Smooth muscle cell (in vitro differentiated cells): ENCODE results near the gene PARP3. TPM values are rescaled to one million over a fixed set of nuclear protein-coding genes. Genes with fewer than 3 reads are reported as not detected.
"Not testable (repeated sequence)": the region's sequence is repeated elsewhere in the genome, so short reads cannot be mapped to it uniquely, and the experiment has no call there.

Experiments used
- DNase-seq: peaks from one replicate; lab custom pipeline; 2025; ENCODE audit not compliant: unreplicated experiment; lab: John Stamatoyannopoulos, UW
- H2AFZ ChIP-seq: fragments of 200-600 bp; sonication (generic); 2 replicates; pipeline ENCODE4 v1.6.0; 2016; ENCODE audit warnings: antibody characterized with exemption, low read depth, mild to moderate bottlenecking
- H3F3A ChIP-seq: fragments of 200-600 bp; sonication (generic); 2 replicates; pipeline ENCODE4 v1.6.0; 2017; ENCODE audit warnings: antibody characterized with exemption, low read depth
- H3K27ac ChIP-seq: fragments of 200-600 bp; sonication (generic); 2 replicates; pipeline ENCODE4 v1.5.1; 2016; ENCODE audit warnings: low read depth, mild to moderate bottlenecking
- H3K27me3 ChIP-seq: fragments of 200-600 bp; sonication (generic); 2 replicates; pipeline ENCODE4 v1.6.1; 2016; ENCODE audit warnings: low read depth, mild to moderate bottlenecking
- H3K36me3 ChIP-seq: fragments of 200-600 bp; sonication (generic); 2 replicates; pipeline ENCODE4 v1.5.1; 2016; ENCODE audit warnings: low read depth
- H3K4me1 ChIP-seq: fragments of 200-600 bp; sonication (generic); 2 replicates; pipeline ENCODE4 v1.5.1; 2016; ENCODE audit warnings: low read depth
- H3K4me2 ChIP-seq: fragments of 200-600 bp; sonication (generic); 2 replicates; pipeline ENCODE4 v1.6.0; 2016; ENCODE audit warnings: mild to moderate bottlenecking
- H3K4me3 ChIP-seq: fragments of 200-600 bp; sonication (generic); 2 replicates; pipeline ENCODE4 v1.5.1; 2016; ENCODE audit warnings: mild to moderate bottlenecking
- H3K79me2 ChIP-seq: fragments of 200-600 bp; sonication (generic); 2 replicates; pipeline ENCODE4 v1.6.0; 2016; ENCODE audit warnings: low read depth, mild to moderate bottlenecking
- H3K9ac ChIP-seq: fragments of 200-600 bp; sonication (generic); 2 replicates; pipeline ENCODE4 v1.6.0; 2016; ENCODE audit warnings: low read depth
- H3K9me3 ChIP-seq: fragments of 200-600 bp; sonication (generic); replicated peaks from 2 replicates; pipeline ENCODE4 v1.5.1; 2016; ENCODE audit warnings: low read depth
- H4K20me1 ChIP-seq: fragments of 200-600 bp; sonication (generic); 2 replicates; pipeline ENCODE4 v1.6.0; 2016; ENCODE audit warnings: low read depth
- CTCF ChIP-seq: fragments of 200-600 bp; sonication (generic); IDR thresholded peaks from 2 replicates; pipeline ENCODE4 v1.5.1; 2017; ENCODE audit warnings: borderline replicate concordance, mild to moderate bottlenecking, antibody characterized with exemption; ENCODE audit not compliant: insufficient read depth, poor library complexity, severe bottlenecking
- WGBS: methylation state at CpG from one replicate; pipeline ENCODE4 v1.1.7; 2016; ENCODE audit warnings: low lambda C conversion rate; 5-methylcytosine and 5-hydroxymethylcytosine counted together
- polyA plus RNA-seq: library from polyadenylated mRNA; unstranded; fragments of >200 nt; fragmentation: Nextera tagmentation; extraction: Ambion mirVana; gene quantifications from 2 replicates; pipeline ENCODE4 v1.2.1, GENCODE V29; 2016
- total RNA-seq: library from RNA; depleted of rRNA; stranded (reverse); fragments of >200 nt; gene quantifications from 2 replicates; pipeline ENCODE4 v1.2.3, GENCODE V29; 2014

PARP3 gene
- total and polyA plus RNA-seq, 2 experiments from 2014 or later: 7.2 to 10.5 TPM

- DNase-seq: no peak
- no peak for TF ChIP-seq CTCF
- Histone ChIP-seq H3K27ac (no peak overlapping the region), H3K36me3 (no peaks in the 10 kb centered on the region), H3K4me2 (no peak overlapping the region), H2AFZ (no peak overlapping the region), H3K9me3 (no peaks in the 10 kb centered on the region), H3K9ac (no peak overlapping the region), H3K79me2 (no peaks in the 10 kb centered on the region), H3K4me3 (no peak overlapping the region), H3K4me1 (no peaks in the 10 kb centered on the region), H4K20me1 (no peaks in the 10 kb centered on the region), H3K27me3 (no peaks in the 10 kb centered on the region), H3F3A (no peaks in the 10 kb centered on the region)
- WGBS: 97% methylated on average over 5 of the region's 5 CpGs
These were observed 14.8 kb upstream of the PARP3 start for GRCh38 chr3:51927061-51927977.

GRCh38 chr3:51928438-51928837 is 13.7 kb upstream of the PARP3 start:
- no peaks in the 10 kb centered on the region for H3K27me3 ChIP-seq
- no peaks in the 10 kb centered on the region for H4K20me1 ChIP-seq
- no peaks in the 10 kb centered on the region for H3K9me3 ChIP-seq
- no peaks in the 10 kb centered on the region for H3K79me2 ChIP-seq
- no peak overlapping the region for H3K27ac ChIP-seq
- DNase-seq: no peak
- no peak for TF ChIP-seq CTCF
- H3F3A ChIP-seq: no peaks in the 10 kb centered on the region
- H3K4me1 ChIP-seq: no peaks in the 10 kb centered on the region
- H3K4me3 ChIP-seq: no peak overlapping the region
- H3K36me3 ChIP-seq: no peaks in the 10 kb centered on the region
- H3K9ac ChIP-seq: no peak overlapping the region
- no peak overlapping the region for H3K4me2 ChIP-seq
- H2AFZ ChIP-seq: no peak overlapping the region
- WGBS: 97% methylated on average over 7 of the region's 7 CpGs

DNA sequence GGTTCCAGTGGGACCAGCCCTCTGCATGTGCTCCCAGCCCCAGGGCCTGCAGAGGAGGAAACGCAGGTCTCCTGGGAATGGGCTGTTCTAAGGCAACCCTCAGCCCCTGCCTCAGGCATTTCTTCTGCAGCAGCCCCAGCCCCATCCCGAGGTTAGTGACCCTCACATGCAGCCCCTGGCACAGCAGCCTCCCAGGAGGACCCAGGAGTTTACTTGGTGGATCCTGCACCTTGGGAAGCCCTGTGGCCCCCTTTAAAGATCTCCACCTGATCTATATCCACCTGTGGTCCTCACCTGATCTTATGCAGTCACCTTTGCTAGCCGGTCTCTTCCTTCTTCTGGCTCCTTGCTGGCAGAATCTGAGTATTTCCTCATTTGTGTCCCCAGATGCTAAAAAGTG is 13.2 kb upstream of the PARP3 start:
- H3K27ac ChIP-seq, DNase-seq: not testable (repeated sequence)
- WGBS: 94% methylated on average over 3 of the region's 3 CpGs

DNA sequence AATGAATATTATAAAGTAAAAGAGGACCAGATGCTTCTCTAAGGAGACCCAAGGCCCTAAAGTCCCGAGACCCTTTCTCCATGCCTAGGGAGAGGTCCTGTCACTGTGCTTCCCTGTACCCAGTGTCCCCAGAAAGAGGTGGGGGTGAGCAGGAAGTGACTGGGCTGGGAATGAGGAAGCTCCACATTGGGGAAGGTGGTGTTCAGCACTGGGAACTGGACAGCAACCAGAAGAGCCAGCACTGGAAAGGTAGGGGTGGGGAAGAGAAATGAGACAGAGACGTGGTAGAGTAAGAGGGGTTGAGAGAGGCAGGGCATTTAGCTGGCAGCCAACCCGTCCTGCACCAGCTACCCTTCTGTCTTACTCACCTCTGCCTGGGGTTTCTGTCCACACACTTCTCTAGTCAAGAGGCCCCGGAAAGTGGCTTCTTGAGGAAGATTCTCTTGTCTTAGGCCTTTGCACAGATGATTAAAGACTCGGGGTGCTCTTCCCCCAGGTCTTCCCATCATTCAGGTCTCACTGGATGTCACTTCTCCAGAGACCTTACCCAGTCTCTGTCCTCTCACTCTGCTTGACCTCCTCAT is 12.7 kb upstream of the PARP3 start:
- no peaks in the 10 kb centered on the region for H4K20me1 ChIP-seq
- no peaks in the 10 kb centered on the region for H3K79me2 ChIP-seq
- H3K4me2 ChIP-seq: no peak overlapping the region
- WGBS: 84% methylated on average over 5 of the region's 5 CpGs
- no peak overlapping the region for H3K27ac ChIP-seq
- no peak overlapping the region for H3K4me3 ChIP-seq
- H3K9me3 ChIP-seq: no peaks in the 10 kb centered on the region
- no peak for DNase-seq
- no peak overlapping the region for H3K9ac ChIP-seq
- no peaks in the 10 kb centered on the region for H3F3A ChIP-seq
- H3K4me1 ChIP-seq: no peaks in the 10 kb centered on the region
- TF ChIP-seq CTCF: no peak
- no peaks in the 10 kb centered on the region for H3K36me3 ChIP-seq
- no peak overlapping the region for H2AFZ ChIP-seq
- no peaks in the 10 kb centered on the region for H3K27me3 ChIP-seq

More for the DNA sequence above, 13.2 kb upstream of the PARP3 start:
- H3K4me3 ChIP-seq, H3K4me2 ChIP-seq, H4K20me1 ChIP-seq, H3K4me1 ChIP-seq, H3K36me3 ChIP-seq, H3K9me3 ChIP-seq, H2AFZ ChIP-seq, H3K27me3 ChIP-seq, H3K79me2 ChIP-seq, H3K9ac ChIP-seq, H3F3A ChIP-seq: not testable (repeated sequence)
